ENCODE results near the gene RELL1. TPM values are rescaled to one million over a fixed set of nuclear protein-coding genes. Genes with fewer than 3 reads are reported as not detected.

The RELL1 gene
- total RNA-seq, 1 donor from 2014 or later: 33.8 TPM

DNA sequence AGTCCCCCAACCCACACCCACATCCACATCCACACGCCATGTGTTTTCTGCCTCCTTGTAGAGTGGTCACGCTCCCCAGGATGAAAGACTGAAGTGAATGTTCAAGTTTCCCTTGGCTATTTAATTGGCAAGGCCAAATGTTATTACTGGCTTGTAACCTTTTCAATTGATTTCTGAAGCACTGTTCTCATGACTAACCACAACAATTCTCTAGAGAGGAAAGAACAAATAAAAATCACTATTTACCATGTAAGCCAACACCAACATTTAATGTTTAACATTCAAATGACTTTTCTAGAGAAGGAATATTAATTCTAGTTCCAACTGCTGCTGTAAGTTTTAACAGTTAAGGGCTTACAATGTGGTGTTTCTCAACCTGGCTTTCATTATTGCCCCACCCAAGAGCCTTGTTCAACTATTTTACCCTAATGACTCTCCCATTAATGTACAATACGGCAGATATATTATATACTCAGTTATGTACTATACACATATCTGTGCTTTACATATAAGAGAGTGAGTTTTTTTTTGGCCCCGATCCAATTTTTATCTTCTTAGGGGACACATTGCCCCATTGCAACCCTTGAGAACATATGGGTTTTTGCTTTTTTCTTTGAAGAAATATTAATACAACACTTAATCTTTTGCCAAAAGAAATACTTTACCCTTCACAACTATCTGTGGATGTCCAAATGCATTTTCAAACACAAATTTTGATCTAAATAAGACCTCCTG is 46.5 kb downstream of the RELL1 start:
- no peak for DNase-seq (ENCODE audit: low spot score)

DNA sequence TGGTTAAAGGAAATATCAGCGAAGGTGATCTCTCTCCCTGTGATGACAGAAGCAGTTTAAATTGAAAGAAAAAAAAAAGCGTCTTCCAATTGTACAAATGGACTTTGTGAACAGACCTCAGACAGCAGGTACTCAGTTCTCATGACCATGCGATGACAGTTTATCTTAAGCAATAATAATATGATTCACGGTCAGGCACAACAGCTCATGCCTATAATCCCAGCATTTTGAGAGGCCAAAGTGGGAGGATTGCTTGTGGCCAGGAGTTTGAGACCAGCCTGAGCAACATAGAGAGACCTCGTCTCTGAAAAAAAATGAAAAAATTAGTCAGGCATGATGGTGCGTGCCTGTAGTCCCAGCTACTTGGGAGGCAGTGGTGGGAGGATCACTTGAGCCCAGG is 51.0 kb downstream of the RELL1 start:
- no peak for DNase-seq (ENCODE audit: low spot score)

DNA sequence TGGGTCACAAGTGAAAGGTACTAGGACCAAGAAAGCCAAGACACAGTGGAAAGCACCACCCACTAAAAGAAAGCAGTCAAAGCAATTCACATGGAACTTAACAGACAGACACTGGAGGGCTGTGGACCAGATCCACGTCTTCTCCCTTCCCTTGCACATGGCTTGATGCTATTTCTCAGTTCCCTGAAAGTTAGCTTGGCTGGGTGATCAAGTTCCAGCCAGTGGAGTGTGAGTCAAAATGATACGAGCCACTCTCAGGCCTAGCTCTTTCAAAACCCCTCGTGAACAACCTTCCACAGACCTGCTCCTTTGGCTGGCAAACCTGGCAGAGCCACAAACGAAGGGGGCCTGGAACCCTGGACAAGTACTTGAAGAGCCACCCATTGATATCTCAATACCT is 52.0 kb downstream of the RELL1 start:
- DNase-seq (ENCODE audit: low spot score): no peak

DNA sequence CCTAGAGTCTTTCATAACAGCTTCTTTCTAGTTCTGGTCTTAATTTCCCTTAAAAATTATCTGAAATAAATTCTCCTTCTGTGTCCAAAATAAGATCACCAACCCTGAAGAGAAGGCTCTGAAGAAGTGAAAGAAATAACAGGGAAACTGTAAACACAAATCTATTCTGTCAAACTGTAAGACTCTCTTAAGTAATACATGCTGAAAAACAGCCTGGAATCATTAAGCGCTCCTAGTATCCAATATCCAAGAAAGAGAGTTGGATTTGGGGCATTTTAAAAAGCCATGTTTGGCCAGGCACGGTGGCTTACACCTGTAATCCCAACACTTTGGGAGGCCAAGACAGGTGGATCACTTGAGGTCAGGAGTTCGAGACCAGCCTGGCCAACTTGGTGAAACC is 53.3 kb downstream of the RELL1 start:
- DNase-seq (ENCODE audit: low spot score): no peak

DNA sequence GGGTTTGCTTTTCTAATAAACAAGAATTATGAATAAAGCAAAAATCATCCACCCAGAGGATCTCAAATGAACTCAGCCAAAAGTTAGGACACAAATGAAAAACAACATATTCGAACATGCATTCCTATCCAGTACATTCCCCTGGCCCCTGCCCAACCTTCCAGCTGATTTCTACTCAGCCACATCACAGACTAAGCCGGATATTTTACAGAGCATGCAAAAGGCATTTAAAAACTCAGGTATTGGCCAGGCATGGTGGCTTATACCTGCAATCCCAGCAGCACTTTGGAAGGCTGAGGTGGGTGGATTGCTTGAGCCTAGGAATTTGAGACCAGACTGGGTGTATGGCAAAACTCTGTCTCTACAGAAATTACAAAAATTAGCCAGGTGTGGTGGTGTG is 54.6 kb downstream of the RELL1 start:
- peak; percentile 44 for DNase-seq (ENCODE audit: low spot score)

DNA sequence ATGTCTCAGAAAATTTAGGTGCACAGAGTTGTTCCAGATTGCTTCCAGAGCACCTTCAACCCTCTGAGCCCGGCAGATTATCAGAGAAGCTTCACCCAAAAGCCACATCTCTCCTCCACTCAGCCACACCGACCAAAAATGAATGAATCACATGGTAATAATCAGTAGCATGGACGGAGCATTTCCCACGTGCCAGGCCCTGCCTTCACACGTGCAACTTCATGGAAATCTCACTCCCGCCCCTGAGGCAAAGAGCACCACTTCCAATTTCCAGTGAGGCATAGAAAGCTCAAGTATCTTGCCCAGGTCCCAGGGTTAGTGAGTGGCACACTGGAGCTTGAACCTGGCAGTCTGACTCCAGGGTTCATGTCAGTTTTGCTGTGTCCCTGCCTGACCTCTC is 56.5 kb downstream of the RELL1 start:
- DNase-seq (ENCODE audit: low spot score): no peak

DNA sequence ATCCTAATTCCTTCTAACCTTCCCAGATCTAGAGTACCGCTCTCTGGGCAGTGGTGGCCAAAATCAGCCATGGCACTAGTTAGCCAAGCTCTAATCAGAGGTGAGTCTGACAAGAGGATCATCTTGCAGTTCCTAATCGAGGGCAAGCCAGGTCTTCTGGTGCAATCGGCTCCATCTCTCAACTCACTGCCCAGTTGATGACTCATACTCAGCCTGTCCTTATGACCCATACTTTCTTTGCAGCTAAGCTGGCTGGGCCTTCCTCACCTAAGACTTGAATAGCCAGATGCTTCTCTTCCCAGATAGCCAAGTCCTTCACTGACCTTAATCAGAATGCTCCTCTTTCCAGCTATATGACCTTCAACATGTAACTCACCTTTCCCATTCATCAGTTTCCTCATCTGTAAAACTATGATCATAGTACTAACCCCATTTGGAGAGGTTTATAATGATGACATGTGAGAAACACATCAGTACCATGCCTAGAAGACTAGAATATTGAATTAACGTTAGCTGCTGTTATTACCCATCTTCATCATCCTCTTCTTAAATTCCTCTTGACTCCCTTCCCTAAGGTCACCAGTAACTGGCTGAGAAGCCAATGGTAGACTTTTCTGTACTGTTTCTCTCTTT is 57.1 kb downstream of the RELL1 start:
- DNase-seq (ENCODE audit: low spot score): peak; percentile 46

DNA sequence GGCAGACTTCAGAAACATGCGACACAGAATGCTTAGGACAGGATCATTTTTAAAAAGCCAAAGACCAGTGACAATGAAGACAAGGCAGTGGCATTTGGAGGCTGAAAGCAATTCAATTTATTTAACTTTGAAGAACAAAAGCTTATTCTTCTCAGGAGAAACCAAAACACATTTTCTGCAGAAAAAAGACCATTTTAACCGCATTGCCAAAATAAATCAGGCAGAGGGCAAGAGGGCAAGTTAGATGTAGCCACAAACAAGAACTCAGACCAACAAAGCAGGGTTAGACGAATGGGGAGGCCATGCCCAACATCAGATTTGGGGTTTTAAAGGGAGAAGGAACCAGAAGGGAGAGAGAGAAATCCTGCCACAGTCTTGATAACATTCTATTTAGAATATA is 58.9 kb downstream of the RELL1 start:
- DNase-seq (ENCODE audit: low spot score): no peak

DNA sequence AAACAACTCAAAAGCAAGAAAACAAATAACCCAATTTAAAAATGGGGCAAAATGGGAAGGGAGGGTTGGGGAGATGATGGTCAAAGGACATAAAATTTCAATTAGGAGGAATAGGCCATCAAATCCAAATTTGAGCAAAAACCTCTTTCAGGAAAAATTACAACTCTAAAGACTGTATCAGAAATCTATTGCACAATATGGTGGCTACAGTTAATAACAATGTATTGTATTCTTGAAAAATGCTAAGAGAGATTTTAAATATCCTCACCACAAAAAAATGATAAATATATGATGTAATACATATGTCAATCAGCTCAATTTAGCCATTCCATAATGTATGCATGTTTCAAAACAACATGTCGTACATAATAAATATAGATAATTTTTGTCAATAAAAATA is 60.7 kb downstream of the RELL1 start:
- no peak for DNase-seq (ENCODE audit: low spot score)

DNA sequence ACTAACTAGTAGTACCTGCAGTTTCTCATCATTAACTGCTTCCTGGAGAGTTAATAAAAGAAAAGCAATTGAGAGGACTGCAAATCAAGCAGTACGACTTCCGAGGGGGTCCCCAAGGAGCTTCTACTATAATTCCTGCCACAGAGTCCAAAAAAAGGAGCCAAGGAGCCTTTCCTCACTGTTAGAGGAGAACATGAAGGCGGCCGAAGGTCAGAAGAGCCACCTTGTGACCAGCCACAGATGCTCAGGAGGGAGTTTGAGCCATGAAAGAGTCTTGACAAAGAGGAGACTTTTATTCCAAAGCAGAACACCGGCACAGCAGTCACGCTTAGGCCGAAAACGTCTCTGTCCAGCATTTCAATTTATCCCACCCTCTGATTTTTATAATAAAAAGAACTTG is 62.2 kb downstream of the RELL1 start:
- DNase-seq (ENCODE audit: low spot score): no peak

DNA sequence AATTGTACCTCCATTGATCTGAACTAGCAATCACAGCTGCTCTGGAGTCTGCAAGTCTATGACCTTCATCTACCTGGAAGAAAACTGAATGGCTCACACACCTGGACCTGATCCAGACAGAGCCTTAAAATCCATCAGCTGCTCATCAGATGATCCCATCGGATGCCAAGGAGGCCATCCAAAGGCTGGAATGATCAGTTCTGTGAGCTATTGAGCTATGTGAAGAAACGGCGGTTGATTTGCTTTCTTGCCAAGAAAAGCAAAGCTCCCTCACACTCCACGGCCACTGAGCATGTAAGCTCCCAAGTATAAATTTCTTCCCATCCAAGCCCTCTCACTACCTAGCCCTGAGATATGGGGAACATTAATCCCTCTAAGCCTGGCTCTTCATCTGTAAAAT is 63.1 kb downstream of the RELL1 start:
- DNase-seq (ENCODE audit: low spot score): no peak

DNA sequence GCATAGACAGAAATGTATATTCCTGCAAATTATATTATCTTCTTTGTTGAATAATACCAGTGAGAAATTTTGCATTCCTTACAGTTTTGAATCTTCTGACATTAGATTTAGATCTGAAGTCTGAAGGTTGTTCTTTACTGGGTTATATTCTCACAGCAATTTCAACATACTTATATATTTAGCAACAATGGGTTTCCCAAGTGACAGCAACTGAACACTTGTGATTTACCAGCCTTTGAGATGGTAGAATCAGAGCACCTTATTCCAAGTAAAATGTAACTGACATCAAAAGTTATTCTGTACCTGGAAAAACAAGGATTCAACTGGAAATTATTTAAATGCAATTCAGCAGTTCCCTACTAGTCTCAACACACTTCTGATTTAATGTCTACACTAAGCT is 66.0 kb downstream of the RELL1 start:
- DNase-seq (ENCODE audit: low spot score): no peak

DNA sequence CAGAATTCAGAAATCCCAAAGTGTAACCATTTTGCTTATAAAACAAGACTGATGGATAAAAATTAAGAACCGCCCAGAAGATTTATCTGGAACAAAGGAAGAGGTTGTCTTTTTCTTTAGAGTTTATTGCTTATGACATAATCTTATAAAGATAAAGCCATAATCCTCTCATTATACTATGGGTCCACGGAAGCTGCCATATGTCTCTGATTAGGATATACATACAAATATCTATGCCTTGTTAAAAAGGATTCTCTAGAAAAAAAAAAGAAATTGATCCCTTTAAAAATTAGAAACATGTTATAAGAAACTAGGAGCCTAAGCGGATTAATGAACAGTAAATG is 70.5 kb downstream of the RELL1 start:
- no peak for DNase-seq (ENCODE audit: low spot score)

DNA sequence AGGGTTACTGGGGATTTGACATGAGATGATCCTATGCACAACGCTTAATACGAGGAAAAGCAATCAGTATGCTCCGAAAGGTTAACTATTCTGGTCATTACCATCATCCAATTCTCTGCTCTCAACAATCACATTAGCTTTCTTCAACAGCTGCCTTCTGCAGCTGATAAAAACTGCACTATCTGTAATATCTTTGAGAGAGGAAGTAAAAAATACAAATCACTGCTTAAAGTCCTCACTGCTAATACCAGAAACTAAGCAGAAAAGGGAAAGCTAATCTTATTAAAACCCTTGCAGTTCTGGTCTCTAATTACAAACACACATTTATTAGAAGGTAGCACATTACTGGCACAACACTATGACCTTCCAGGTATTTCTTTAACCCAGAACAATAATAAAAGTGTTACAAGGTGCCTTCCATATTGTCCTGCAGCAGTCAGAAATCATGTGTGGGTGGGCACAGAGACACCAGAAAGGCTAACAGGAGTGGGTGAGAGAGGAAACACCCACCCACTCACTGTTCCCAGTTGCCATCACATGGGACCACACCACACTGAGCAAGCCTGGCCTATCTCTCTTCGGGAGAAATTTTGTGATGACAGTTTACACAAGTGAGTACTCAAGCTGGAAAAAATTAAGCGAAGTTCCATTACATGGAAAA is 71.0 kb downstream of the RELL1 start:
- no peak for DNase-seq (ENCODE audit: low spot score)

DNA sequence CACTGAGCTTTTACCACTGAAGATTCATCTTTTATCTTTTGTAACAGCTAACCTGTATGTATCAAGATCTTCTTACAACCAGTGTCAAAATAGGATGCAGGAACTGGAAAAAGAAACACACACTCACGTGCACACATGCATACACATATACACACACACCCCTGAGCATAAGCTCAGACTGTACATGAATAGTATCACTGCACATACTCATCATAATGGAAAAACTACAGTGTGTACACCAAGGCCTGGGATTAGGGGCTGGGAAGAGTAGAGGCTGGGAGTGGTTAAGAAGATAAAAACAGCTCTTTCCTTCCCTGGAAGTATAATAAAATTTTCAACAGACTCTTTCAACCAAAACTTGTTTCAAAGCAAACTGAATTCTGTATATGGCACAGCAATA is 73.4 kb downstream of the RELL1 start:
- DNase-seq (ENCODE audit: low spot score): no peak

DNA sequence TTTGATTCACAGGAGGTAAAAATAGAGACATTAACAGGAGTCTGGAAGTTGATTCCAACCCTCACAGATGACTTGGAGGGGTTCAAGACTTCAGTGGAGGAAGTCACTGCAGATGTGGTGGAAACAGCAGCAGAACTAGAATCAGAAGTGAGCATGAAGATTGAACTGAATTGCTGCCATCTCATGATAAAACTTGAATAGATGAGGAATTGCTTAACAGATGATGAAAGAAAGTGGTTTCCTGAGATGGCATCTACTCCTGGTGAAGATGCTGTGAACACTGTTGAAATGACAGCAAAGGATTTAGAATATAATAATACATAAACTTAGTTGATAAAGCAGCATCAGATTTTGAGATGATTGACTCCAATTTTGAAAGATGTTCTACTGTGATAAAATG is 76.5 kb downstream of the RELL1 start:
- DNase-seq (ENCODE audit: low spot score): no peak

DNA sequence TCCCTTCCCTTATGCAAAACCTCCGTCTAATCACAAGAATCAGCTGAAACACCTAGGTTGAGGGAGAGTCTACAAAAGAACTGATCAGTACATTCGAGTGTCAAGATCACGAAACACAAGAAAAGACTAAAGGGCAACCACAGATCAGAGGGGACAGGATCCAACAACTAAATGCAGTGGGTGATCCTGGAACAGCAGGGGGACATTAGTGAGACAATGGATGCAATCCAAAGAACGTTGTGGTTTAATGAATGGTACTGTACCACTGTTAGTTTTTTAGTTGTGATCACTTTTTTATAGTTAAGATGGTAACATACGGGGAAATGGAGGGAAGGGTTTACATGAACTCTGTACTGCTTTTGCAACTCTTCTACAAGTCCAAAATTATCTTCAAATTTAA is 79.2 kb downstream of the RELL1 start:
- DNase-seq (ENCODE audit: low spot score): no peak

DNA sequence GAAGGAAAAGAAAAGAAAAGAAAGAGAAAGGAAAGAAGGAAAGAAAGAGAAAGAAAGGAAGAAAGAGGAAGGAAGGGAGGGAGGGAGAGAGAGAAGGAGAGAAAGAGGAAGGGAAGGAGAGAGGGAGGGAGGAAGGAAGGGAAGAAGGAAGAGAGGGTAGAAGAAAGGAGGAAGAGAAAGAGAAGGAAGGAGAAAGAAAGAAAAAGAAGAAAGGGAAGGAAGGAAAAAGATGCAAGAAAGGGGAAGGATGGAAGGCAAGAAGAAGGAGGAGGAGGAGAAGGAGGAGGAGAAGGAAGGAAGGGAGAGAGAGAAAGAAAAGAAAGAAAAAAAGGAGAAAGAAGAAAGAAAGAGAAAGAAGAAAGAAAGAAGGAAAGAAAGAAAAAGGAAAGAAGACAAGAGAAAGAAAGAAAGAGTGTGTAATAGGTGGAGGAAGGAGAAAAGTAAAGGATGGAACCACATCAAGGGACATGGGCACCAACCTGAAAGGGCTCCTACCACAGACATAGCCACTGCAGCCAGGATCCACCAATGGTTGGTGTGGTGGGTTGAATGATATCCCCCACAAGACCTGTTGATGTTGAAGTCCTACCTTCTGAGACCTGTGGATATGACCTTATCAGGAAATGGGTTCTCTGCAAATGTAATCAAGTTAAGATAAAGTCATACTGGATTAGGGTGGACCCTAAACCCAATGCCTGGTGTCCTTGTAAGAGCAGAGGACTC is 80.2 kb downstream of the RELL1 start:
- DNase-seq (ENCODE audit: low spot score): no peak

DNA sequence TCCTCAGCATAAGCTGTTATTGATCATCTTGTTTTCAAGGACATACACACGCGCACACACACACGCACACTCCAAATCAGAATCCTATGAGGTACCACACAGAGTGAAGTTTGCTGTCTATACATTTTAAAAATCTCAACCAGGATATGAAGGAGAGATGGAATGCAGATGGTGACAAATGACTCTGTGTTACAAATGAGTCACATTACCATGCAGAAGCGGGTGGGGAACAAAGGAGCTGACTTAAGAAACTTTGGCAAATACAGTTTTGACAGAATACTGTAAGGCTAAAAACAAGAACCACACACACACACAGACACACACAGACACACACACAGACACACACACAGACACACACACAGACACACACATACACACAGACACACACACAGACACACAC is 81.7 kb downstream of the RELL1 start:
- DNase-seq (ENCODE audit: low spot score): no peak

DNA sequence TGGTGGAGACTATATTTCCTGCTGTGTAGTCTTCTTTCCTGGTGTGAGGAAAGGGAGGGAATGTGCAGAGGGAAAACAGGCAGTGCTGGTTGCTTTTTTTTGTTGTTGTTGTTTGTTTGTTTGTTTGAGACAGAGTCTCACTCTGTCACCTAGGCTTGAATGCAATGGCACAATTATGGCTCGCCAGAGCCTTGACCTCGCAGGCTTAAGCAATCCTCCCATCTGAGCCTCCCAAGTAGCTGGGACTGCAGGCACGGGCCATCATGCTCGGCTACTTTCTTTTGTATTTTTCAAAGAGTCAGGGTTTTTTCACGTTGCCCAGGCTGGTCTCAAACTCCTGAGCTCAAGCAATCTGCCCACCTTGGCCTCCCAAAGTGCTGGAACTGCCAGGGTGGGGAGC is 82.5 kb downstream of the RELL1 start:
- DNase-seq (ENCODE audit: low spot score): no peak

DNA sequence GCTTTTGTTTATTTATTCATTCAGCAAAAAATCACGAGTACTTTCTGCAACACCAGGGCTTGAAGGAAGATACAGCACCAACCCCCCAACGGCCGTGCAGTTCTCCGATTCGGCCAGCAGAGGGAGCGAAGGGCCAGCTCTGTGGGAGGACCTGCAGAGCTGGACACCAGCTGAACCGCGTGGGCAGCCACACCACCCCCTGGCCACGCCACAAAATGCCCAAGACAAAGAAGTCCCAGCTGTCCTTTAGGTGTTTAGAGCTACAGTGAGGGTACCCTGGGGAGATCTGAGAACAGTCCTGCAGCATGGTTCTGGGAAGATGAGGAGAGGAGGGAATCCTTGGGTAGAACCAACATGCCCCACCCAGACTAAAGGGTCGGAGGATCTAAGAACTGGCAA is 83.1 kb downstream of the RELL1 start:
- DNase-seq (ENCODE audit: low spot score): peak; percentile 83

DNA sequence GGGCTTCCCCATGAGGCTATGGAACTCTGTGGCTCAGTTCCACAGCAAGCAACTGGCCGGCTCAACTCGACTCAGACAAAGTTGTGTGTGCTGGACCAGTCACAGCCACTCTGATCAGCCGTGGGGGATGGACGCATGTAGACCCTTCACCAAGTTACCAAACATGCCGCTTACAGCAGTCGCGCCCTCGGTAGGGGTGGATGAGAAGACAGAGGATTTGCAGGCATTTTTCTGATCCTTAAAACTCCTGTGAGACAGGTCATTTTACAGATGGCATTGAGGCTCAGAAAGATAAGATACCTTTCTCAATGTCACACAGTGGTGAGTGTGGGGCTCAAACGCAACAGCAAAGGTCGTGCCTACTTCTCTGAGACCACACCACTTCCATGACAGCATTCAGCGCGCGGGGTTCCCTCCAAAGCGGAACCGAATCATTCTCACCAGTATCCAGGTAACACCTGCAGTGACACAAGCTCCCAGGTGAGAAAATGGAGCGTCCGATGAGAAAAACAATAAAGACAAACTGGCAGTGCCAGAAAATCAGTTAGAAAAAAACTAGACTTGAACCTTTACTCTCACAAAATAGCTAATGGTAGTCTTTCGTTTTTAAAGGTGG is 83.6 kb downstream of the RELL1 start:
- DNase-seq (ENCODE audit: low spot score): no peak
